GM15510 (cell line): Measurements from ENCODE around the gene LIMD2.

Experiments used
- POLR2A ChIP-seq: IDR thresholded peaks from 3 replicates; pipeline ENCODE4 v1.6.1; 2011; ENCODE audit warnings: borderline replicate concordance; ENCODE audit not compliant: insufficient read length; ENCODE audit errors: extremely low read depth

LIMD2 gene

DNA sequence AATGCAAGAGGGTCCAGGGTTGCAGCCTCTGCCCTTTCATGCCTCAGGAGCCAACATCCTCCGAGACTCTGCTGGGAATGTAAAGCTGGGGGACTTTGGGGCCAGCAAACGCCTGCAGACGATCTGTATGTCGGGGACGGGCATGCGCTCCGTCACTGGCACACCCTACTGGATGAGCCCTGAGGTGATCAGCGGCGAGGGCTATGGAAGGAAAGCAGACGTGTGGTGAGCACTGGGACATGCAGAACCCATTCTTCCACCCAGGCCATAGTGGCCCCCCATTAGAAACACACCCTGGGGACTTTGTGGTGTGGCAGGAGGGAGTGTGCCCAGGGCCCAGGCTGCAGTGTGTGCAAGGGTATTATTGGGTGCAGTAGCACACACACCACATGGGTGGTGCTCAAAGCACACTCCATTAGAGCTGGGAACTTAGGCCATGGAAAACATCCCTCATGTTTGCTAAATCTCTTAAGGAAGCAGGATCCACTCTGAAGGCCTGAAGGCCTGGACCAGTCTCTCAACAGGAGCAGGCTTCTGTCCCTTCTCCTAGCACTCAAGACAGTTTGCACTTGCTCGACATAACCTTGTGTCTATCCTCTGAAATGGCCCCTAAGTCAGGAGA lies 7.6 kb downstream of the LIMD2 start:
- TF ChIP-seq POLR2A = no peak

DNA sequence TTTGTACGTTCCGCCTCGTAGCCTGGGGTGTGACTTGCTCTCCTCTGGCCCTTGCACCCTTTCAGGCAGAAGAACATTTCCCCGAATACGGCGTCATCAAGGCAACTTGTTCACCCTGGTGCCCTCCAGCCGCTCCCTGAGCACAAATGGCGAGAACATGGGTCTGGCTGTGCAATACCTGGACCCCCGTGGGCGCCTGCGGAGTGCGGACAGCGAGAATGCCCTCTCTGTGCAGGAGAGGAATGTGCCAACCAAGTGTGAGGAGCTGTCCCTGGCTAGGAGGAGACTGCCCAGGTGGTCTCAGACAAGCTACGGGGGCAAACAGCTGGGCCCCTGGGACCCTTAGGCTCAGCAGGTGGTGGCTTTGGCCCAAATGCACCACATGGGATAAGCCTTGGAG lies 10.4 kb downstream of the LIMD2 start:
- TF ChIP-seq POLR2A = no peak

DNA sequence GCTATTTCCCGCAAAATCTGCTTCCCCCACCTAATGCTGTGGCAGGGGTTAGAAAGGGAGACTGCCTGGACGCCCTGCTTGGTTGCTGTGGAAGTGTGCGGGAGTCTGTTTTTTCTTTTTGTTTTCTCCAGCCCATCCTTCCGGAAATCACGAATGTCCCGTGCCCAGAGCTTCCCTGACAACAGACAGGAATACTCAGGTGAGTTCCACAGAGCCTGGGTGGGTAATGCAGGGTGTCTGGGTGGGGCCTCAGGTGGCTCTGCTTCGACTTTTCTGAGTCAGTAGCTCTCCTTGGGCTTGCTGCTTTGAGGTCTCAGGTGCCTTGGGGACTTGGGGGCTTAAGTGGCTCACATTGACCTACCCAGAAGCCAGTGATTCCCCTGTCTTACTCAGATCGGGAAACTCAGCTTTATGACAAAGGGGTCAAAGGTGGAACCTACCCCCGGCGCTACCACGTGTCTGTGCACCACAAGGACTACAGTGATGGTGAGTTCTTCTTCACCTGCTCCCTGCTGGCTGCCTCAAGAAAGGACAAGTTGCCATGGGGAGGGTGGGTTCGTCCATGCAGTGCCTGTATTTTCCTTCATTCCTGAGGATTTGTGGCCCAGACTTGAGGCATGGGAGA lies 11.4 kb downstream of the LIMD2 start:
- no peak for TF ChIP-seq POLR2A

DNA sequence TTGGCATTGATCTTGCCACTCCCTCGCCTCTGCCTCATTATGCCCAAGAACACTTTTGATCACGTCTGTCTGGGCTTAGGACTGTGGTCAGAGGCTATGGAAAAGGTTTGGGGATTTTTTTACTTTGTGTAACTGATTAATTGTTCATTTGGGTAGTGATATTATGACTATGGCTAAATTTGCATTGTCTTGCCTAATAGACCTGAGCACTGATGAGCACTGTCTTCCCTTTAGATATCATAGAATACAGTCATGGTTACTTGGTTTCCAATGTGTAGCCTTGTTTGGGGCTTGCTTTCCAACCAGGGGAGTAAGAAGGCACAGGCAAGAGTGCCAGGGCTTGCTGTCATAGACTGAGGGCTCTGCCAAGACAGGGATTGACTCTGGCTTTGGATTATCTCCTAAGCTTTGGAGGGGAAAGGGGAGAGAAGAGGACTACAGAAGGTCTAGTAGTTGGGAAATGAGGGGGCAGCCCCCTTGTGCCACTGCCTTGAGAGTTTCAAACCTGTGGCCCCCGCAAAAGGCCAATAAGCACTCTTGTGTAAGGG lies 13.7 kb downstream of the LIMD2 start:
- no peak for TF ChIP-seq POLR2A

DNA sequence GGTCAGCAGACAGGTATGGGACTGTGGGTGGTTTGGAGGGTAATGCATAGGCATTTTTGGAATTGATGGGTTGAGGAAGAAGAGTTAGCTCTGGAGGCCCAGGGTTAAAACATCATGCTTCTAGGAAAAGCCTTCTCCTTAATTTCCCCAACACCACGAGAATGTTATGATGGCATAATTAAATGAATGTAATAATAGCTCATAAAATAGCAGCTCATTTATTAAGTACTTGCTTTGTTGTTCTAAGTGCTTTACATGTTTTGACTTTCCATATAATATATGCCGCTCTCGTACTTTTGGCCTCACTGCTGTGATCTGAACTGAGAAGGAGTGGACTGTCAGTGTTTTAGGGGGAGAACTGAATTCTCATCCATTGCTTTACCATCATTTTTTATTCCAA lies 14.3 kb downstream of the LIMD2 start:
- TF ChIP-seq POLR2A = no peak

DNA sequence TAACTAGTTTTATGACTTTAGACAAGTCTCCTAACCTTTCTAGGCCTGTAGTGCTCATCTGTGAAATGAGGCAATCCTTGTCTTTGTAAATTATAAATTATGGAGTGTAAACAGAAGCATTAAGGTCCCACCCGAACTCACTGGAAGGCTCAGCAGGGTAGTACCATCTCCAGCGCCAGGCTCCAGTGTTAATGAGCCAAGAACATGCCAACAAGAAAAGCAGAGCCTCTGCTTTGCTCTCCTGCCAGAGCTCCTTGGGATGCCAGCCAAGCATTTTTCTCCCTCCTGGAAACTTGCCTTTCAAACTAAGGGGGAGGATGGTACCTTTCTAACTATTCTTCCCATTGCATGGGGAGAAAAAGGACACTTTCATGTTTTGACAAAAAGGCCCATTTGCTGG lies 14.9 kb downstream of the LIMD2 start:
- no peak for TF ChIP-seq POLR2A

DNA sequence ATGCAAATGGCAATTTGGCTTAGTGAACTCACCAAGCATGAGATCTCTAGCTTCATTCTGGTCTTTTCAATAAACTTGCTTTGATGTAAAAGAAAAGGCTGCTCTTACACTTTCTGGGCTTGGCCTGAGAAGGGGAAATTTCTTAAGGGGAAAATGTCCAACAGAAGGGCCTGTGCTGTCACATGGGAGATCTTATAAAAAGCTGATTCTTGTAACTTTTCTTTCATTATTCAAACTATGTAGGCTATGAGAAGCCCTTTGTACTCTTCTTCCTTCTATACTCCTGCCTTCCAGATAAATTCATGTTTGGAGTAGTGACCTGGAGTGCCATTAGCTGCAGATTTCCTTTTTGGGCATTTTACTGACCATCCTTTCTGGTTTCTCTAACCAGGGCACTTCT lies 16.9 kb downstream of the LIMD2 start:
- no peak for TF ChIP-seq POLR2A

DNA sequence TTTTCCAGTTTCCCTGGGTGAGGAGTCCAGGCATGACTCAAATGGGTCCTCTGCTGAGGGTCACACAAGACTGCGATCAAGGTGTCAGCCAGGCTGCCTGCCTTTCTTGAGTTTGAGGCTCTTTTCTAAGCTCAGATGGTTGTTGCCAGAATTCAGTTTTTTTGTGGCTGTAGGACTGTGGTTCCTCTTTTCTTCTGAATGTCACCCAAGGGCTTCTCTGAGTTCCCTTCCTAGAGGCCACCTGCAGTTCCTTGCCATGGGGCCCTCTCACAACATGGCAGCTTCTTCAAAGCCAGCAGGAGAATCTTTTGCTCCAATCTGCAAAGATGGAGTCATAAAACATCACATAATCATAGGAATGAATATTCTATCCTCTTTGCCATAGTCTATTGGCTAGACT lies 17.5 kb downstream of the LIMD2 start:
- TF ChIP-seq POLR2A = no peak

DNA sequence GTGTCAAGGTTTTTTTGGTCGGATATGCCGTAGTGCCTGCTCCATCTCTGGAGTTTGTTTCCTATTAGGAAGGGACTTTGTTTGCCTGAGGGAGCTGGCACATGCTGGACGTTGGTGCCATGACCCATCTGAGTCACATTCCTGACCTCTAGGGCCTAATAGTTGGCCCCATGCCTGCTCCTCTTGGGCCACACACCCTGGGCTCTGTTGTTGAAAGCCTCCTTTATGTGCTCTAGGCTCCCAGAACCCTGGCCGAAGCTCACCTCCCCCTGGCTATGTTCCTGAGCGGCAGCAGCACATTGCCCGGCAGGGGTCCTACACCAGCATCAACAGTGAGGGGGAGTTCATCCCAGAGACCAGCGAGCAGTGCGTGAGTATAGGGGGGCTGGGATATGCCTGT lies 18.4 kb downstream of the LIMD2 start:
- no peak for TF ChIP-seq POLR2A

DNA sequence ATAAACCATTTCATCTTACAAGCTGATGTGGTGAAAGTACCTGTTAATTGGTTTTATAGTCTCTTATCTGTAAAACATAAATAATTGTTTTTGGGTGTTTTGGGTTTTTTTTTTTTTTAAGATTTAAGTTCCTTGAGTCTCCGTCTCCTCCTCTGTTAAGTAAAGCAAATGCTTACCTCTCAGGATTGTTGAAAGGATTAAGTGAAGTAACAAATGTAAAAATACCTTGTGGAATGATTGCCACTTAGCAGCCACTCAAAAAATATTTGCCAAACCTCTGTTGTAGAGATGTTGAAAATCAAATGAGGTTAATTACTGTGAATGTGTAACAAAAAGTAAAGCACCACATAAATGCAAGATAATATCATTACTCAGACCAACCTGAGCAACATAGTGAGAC lies 19.2 kb downstream of the LIMD2 start:
- TF ChIP-seq POLR2A = no peak

DNA sequence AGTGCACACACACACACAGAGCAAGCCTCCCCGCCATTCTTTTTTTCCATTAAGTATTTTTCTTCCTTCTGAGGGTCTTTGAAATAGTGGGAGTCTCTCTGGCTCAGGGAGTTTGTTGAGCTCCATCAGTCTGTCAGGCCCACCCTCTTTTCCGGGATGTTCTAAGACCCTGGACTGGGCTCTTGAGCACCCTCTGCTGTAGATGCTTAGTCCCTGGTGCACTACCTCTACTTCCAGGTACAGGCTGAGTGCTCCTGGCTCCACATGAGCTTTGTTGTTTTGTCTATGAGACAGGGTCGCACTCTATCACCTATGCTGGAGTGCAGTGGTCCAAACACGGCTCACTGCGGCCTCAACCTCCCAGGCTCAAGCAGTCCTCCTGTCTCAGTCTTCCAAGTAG lies 20.7 kb downstream of the LIMD2 start:
- no peak for TF ChIP-seq POLR2A

DNA sequence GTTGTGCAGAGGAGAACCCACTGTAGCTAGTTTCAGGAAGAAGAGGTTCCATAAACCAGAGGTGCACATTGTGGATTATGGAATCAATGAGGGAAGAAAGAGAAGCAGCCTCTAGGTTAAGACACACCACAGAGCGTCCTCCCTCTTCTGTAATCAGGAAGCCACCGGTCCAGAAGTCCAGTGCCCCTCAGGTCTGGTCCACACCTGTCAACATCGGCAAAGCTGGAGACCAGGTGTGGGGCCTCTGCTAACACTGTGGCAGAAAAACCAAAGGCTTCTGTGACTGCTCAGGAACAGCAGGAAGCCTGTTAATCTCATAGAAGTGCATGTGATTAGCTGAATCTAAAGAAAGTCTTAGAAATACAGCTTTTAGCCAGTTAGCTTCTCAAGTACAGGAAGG lies 23.3 kb downstream of the LIMD2 start:
- TF ChIP-seq POLR2A = no peak

DNA sequence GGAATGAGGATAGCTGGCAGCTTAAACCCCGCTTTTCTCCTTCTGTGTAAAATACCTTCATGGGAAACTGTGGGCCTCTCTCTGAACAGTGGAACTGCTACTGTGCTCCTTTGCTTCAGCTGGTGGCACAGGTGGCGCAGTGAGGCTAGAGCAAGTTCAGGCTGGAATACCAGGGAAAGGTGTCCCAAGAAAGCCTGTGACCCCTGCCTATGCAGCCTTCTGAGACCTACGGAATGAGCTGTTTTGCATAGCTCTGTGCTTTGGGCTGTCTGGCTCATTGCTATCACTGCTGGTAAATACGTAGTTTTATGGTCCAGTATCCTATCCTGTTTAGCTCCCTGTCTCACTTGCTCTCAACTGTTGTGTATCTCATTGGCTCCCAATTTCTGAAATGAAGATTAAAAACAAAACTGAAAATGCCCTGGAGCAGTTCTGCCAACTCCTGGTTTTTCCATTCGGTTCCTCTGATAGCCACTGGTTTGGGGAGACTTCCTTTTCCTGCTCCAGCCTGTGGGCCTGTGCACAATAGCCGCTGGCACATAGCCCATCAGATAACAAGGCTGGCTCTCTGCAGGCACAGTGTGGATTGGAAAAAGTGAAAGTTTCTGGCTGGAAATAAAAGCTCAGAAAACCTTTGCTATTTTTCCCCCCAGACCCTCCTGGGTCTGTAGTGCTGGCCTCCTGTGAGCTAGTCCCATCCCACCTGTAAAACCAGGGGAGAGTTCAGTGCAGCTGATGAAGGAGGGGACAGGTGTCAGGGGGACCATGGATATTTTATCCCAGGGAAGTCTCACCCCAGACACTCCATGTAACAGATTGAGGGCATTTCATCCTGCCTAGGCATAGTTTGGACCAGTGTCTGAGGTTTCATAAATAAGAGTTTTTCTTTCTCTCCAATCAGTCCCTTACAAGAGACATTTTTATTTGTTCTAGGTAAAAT lies 24.0 kb downstream of the LIMD2 start:
- no peak for TF ChIP-seq POLR2A

DNA sequence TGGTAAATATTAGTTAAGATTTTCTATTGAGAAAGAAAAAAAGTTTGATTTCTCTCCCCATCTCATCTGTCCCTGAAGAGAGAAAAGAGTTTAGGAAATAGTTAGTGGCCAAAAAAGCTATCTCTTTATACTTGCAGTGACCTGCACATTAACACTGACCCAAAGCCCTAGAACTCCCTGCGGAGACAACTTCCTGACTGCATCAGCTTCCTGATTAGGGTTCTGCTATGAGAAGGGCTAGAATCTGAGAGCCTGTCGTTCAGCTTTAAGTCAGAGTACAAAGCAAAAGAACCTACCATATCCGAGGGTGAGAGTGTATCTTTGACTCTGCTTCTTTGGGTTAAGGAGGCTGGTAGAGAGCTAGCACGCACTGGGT lies 24.7 kb downstream of the LIMD2 start:
- no peak for TF ChIP-seq POLR2A

DNA sequence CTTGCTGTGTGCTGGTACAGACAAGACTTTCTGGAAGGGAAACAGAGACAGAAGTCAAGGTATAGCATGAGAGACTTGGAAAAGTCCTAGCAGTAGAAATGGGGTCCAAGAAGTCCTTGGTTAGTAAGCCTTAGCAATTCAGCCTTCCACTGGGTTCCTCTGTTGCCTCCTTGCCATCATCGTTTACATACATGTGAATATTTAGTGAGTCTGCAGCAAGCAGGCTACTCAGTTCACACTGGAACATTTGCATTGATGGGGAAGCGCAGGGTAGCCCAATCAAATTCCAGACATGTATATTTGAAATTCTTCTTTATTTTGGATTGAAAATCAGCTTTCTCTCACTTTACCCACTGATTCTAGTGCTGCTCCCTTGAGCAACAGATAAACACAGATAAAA lies 27.1 kb downstream of the LIMD2 start:
- no peak for TF ChIP-seq POLR2A
